ENCODE results near the gene HSPA8.
A peak's percentile ranks its signal among the peaks of the same experiment; 100 is the strongest.

The HSPA8 gene

GRCh38 chr11:123084454-123084853 lies 22.5 kb upstream of the HSPA8 start:
- Mint-ChIP-seq H3K4me3 (no peak overlapping the region), H3K27me3 (no peaks in the 10 kb centered on the region), H3K27ac (no peak overlapping the region), H3K36me3 (peaks cover 5% of the 10 kb centered on the region), H3K9me3 (ENCODE audit: low read depth) (no peaks in the 10 kb centered on the region), H3K4me1 (ENCODE audit: low read depth) (peaks cover 43% of the 10 kb centered on the region)

- peaks cover 5% of the 10 kb centered on the region for H3K36me3 Mint-ChIP-seq
- no peaks in the 10 kb centered on the region for H3K27me3 Mint-ChIP-seq
- H3K4me1 Mint-ChIP-seq (ENCODE audit: low read depth) = peaks cover 43% of the 10 kb centered on the region
- H3K9me3 Mint-ChIP-seq (ENCODE audit: low read depth) = no peaks in the 10 kb centered on the region
- H3K4me3 Mint-ChIP-seq = no peak overlapping the region
- H3K27ac Mint-ChIP-seq = no peak overlapping the region
These were observed 21.7 kb upstream of the HSPA8 start for GRCh38 chr11:123083623-123084029.

GRCh38 chr11:123082977-123083376 lies 21.0 kb upstream of the HSPA8 start:
- H3K9me3 Mint-ChIP-seq (ENCODE audit: low read depth) = no peaks in the 10 kb centered on the region
- peaks cover 39% of the 10 kb centered on the region for H3K4me1 Mint-ChIP-seq (ENCODE audit: low read depth)
- H3K27ac Mint-ChIP-seq = peak overlapping the region; percentile 54
- H3K36me3 Mint-ChIP-seq = peaks cover 5% of the 10 kb centered on the region
- no peaks in the 10 kb centered on the region for H3K27me3 Mint-ChIP-seq
- H3K4me3 Mint-ChIP-seq = no peak overlapping the region

- Mint-ChIP-seq H3K27ac (no peak overlapping the region), H3K4me1 (ENCODE audit: low read depth) (peaks cover 21% of the 10 kb centered on the region), H3K36me3 (peaks cover 8% of the 10 kb centered on the region), H3K9me3 (ENCODE audit: low read depth) (no peaks in the 10 kb centered on the region), H3K27me3 (no peaks in the 10 kb centered on the region), H3K4me3 (no peak overlapping the region)
These were observed 18.1 kb upstream of the HSPA8 start for GRCh38 chr11:123080015-123080414.

GRCh38 chr11:123076484-123076883 lies 14.5 kb upstream of the HSPA8 start:
- no peaks in the 10 kb centered on the region for H3K9me3 Mint-ChIP-seq (ENCODE audit: low read depth)
- no peak overlapping the region for H3K27ac Mint-ChIP-seq
- H3K4me3 Mint-ChIP-seq = no peak overlapping the region
- H3K4me1 Mint-ChIP-seq (ENCODE audit: low read depth) = peaks cover 31% of the 10 kb centered on the region
- H3K27me3 Mint-ChIP-seq = no peaks in the 10 kb centered on the region
- peaks cover 3% of the 10 kb centered on the region for H3K36me3 Mint-ChIP-seq

- Mint-ChIP-seq H3K9me3 (ENCODE audit: low read depth) (no peaks in the 10 kb centered on the region), H3K4me3 (no peak overlapping the region), H3K27ac (peak overlapping the region; percentile 42), H3K4me1 (ENCODE audit: low read depth) (peaks cover 54% of the 10 kb centered on the region), H3K36me3 (peaks cover 5% of the 10 kb centered on the region), H3K27me3 (no peaks in the 10 kb centered on the region)
These were observed 11.6 kb upstream of the HSPA8 start for GRCh38 chr11:123073343-123074057.

GRCh38 chr11:123072762-123073161 lies 10.8 kb upstream of the HSPA8 start:
- peaks cover 5% of the 10 kb centered on the region for H3K36me3 Mint-ChIP-seq
- peaks cover 58% of the 10 kb centered on the region for H3K4me1 Mint-ChIP-seq (ENCODE audit: low read depth)
- H3K27ac Mint-ChIP-seq = peak overlapping the region; percentile 95
- H3K9me3 Mint-ChIP-seq (ENCODE audit: low read depth) = no peaks in the 10 kb centered on the region
- H3K27me3 Mint-ChIP-seq = no peaks in the 10 kb centered on the region
- H3K4me3 Mint-ChIP-seq = peak overlapping the region; percentile 9

- Mint-ChIP-seq H3K4me1 (ENCODE audit: low read depth) (peaks cover 58% of the 10 kb centered on the region), H3K27ac (peak overlapping the region; percentile 95), H3K4me3 (no peak overlapping the region), H3K27me3 (no peaks in the 10 kb centered on the region), H3K36me3 (peaks cover 5% of the 10 kb centered on the region), H3K9me3 (ENCODE audit: low read depth) (no peaks in the 10 kb centered on the region)
These were observed 10.4 kb upstream of the HSPA8 start for GRCh38 chr11:123072332-123072761.

- no peaks in the 10 kb centered on the region for H3K9me3 Mint-ChIP-seq (ENCODE audit: low read depth)
- H3K36me3 Mint-ChIP-seq = peaks cover 8% of the 10 kb centered on the region
- peak overlapping the region; percentile 95 for H3K27ac Mint-ChIP-seq
- H3K27me3 Mint-ChIP-seq = no peaks in the 10 kb centered on the region
- H3K4me3 Mint-ChIP-seq = peak overlapping the region; percentile 88
- peaks cover 64% of the 10 kb centered on the region for H3K4me1 Mint-ChIP-seq (ENCODE audit: low read depth)
These were observed 8.2 kb upstream of the HSPA8 start for GRCh38 chr11:123069908-123070821.

GRCh38 chr11:123065621-123066020 lies 3.7 kb upstream of the HSPA8 start:
- peak overlapping the region; percentile 100 for H3K27ac Mint-ChIP-seq
- H3K36me3 Mint-ChIP-seq = peaks cover 14% of the 10 kb centered on the region
- peaks cover 47% of the 10 kb centered on the region for H3K4me1 Mint-ChIP-seq (ENCODE audit: low read depth)
- no peaks in the 10 kb centered on the region for H3K9me3 Mint-ChIP-seq (ENCODE audit: low read depth)
- no peaks in the 10 kb centered on the region for H3K27me3 Mint-ChIP-seq
- peak overlapping the region; percentile 74 for H3K4me3 Mint-ChIP-seq

GRCh38 chr11:123063826-123064657 lies 2.1 kb upstream of the HSPA8 start:
- Mint-ChIP-seq H3K36me3 (peaks cover 30% of the 10 kb centered on the region), H3K27ac (peak overlapping the region; percentile 100), H3K27me3 (no peaks in the 10 kb centered on the region), H3K9me3 (ENCODE audit: low read depth) (no peaks in the 10 kb centered on the region), H3K4me3 (peak overlapping the region; percentile 99), H3K4me1 (ENCODE audit: low read depth) (peaks cover 35% of the 10 kb centered on the region)

GRCh38 chr11:123062892-123063825 lies 1.2 kb upstream of the HSPA8 start:
- Mint-ChIP-seq H3K36me3 (peaks cover 37% of the 10 kb centered on the region), H3K27me3 (no peaks in the 10 kb centered on the region), H3K27ac (peak overlapping the region; percentile 100), H3K4me1 (ENCODE audit: low read depth) (peaks cover 35% of the 10 kb centered on the region), H3K9me3 (ENCODE audit: low read depth) (no peaks in the 10 kb centered on the region), H3K4me3 (peak overlapping the region; percentile 99)

- Mint-ChIP-seq H3K27ac (peak overlapping the region; percentile 100), H3K27me3 (no peaks in the 10 kb centered on the region), H3K9me3 (ENCODE audit: low read depth) (no peaks in the 10 kb centered on the region), H3K4me3 (peak overlapping the region; percentile 99), H3K36me3 (peaks cover 43% of the 10 kb centered on the region), H3K4me1 (ENCODE audit: low read depth) (peaks cover 43% of the 10 kb centered on the region)
These were observed 389 bp upstream of the HSPA8 start for GRCh38 chr11:123062158-123062891.
